DMS114 treated with DMSO at 0.1 percent for 48 hours (cell line): ENCODE results near the gene APOBEC3B.
"Not testable (repeated sequence)": the region's sequence is repeated elsewhere in the genome, so short reads cannot be mapped to it uniquely, and the experiment has no call there.

Experiments used
- DNase-seq: peaks from one replicate; lab custom pipeline; 2025; ENCODE audit not compliant: unreplicated experiment; lab: John Stamatoyannopoulos, UW

Gene APOBEC3B

DNA sequence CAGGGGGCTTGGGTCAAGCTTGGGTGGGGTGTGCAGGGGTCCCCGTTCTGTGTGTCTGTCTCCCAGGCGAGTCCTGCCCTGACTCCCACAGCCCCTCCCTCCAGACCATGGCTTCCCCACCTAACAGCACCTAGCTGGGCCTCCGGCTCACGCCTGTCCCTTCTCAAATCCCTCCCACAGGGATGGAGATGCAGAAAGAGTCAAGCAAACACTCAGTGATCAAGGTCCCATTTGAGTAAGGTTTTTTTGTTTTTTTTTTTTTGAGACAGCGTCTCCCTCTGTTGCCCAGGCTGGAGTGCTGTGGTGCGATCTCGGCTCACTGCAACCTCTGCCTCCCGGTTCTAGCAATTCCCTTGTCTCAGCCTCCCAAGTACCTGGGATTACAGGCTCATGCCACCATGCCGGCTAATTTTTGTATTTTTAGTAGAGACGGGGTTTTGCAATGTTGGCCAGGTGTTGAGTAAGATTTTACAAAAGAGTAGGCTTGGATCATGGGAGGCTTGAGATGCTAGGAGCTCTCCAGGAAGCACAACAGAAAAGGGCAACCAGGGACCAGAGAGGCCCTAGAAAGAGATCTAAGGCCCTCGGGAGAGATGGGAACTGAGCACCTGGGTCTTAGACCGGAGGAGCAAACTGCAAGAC, 44.5 kb downstream of the APOBEC3B start:
- no peak for DNase-seq

DNA sequence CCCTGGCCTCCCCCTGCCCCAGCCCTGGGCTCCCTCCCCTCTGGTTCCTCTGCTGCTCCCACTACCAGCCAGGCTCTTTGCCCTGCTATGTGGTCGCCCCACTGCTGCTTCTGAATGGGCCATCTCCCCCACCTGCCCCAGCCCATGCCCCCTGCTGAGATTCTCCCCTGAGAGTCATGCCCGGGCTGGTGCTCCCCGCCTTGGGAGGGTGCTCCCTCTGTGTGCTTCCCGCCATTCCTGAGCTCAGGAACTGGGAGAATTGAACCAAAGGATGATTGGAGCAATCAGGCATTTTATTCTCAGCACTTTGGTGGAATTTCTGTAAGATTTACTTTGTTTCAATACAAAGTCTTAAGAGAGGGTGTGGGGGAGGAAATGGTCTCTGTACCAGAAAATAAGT, 45.6 kb downstream of the APOBEC3B start:
- DNase-seq = no peak

DNA sequence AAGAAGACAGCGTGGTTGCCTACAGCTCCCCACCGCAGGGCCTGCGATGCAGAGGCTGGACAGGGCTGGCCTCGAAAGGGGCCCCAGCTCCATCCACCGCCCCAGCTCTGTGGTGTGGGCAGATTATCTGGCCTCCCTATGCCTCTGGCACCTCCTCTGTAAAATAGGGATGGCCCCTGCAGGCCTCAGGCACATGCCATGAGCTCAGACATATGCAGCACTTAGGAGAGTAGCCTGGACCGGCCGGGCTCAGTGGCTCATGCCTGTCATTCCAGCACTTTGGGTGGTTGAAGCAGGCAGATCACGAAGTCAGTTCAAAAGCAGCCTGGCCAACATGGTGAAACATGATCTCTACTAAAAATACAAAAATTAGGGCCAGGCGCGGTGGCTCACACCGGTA, 46.1 kb downstream of the APOBEC3B start:
- no peak for DNase-seq

DNA sequence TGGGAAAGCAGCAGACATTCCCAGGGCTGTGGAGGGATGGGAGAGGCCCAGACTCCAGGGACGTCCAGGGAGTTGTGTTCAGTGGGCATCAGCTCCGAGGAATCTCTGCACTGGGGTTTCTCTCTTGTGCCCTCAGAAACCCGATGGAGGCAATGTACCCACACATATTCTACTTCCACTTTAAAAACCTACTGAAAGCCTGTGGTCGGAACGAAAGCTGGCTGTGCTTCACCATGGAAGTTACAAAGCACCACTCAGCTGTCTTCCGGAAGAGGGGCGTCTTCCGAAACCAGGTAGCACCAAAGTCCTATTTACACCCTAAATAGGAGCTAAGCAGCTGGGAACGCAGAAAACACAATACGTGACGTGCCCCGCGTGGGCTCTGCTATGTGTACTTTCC, 47.1 kb downstream of the APOBEC3B start:
- no peak for DNase-seq

DNA sequence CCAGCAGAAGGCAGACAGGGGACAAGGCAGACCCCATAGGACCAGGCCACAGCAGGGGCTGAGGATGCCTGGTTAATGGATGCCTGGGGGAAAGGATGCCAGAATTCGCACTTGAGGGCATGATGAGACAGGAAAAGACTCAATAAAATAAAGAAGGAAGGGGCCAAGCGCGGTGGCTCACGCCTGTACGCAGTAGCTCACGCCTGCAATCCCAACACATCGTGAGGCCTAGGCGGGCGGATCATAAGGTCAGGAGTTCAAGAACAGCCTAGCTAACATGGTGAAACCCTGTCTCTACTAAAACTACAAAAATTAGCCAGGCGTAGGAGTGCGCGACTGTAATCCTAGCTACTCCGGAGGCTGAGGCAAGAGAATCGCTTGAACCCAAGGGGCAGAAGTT, 48.6 kb downstream of the APOBEC3B start:
- no peak for DNase-seq

DNA sequence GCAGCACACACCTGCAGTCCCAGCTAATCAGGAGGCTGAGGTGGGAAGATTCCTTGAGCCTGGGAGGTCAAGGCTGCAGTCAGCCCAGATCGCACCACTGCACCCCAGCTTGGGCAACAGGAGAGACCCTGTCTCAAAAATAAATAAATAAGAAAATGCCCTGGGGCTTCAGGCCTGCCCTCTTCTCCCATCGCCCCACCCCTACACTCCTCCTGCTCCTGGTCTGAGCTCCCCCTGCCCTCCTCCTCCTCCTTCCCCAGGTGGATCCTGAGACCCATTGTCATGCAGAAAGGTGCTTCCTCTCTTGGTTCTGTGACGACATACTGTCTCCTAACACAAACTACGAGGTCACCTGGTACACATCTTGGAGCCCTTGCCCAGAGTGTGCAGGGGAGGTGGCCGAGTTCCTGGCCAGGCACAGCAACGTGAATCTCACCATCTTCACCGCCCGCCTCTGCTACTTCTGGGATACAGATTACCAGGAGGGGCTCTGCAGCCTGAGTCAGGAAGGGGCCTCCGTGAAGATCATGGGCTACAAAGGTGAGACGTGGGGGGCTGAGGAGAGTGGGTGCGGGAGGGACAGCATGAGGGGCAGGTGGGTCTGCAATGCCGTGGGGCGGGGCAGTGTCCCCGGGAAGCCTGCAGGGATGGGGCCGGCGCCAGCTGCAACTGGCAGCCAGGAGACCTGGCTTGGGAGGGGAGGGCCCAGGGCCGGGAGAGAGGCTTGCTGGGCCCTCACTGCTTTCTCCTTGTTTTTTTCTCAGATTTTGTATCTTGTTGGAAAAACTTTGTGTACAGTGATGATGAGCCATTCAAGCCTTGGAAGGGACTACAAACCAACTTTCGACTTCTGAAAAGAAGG, 49.5 kb downstream of the APOBEC3B start:
- DNase-seq = not testable (repeated sequence)

DNA sequence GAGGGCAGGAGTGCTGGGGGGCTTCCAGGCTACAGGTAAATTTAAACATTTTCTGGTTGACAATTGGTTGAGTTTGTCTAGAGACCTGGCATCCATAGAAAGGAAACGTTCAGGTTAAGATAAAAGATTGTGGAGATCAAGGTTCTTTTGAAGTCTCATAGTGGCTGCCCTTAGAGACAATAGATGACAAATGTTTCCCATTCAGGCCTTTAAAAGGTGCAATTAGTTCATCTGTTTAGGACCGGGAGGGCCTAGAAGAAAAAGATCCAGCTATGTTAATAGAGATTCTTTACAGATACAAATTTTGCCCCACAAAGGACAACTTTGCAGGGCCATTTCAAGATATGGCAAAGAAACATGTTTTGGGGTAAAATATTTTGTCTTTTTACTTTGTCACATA, 54.9 kb downstream of the APOBEC3B start:
- not testable (repeated sequence) for DNase-seq

DNA sequence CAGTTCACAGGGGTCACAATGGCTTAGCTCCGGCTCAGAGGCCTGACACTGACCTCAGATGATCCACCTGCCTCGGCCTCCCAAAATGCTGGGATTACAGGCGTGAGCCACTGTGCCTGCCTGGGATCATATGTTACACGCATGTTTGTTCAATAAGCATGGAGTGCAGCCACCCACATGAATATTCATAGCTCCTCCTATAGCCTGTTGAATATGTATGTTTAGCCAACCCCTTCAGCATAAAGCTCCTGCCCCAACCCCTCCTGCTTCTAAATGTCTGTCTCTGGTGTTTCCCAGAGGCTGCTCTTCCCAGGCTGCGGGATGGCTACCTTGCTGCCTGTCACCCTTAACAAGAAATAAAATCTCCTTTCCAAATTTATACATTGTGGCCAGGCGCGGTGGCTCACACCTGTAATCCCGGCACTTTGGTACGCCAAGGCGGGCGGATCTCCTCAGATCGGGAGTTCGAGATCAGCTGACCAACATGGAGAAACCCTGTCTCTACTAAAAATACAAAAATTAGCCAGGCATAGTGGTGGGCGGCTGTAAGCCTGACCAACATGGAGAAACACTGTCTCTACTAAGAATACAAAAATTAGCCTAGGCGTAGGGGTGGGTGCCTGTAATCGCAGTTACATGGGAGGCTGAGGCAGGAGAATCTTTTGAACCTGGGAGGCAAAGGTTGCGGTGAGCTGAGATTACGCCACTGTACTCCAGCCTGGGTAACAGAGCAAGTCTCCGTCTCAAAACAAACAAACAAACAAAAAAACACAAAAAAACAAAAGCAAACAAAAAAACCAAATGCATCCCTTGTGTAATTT, 57.4 kb downstream of the APOBEC3B start:
- no peak for DNase-seq

DNA sequence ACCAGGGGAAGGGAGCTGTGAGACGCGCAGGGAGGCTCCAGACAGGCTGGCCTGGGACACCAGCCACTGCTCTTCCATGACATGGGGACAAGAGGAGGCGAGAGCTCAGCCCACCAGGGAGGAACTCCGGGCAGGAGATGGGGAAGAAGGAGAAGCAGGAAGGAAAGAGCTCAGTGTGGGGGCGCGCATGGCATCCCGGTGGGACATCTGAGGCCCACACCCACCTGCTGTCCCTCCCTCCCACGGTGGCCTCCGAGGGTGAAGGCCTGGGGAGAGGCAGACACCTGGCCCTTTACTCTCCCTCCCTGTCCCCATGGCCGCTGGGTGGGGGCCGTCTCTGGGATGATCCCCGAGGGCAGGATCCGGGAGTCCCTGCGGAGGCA, 58.0 kb downstream of the APOBEC3B start:
- DNase-seq = not testable (repeated sequence)

DNA sequence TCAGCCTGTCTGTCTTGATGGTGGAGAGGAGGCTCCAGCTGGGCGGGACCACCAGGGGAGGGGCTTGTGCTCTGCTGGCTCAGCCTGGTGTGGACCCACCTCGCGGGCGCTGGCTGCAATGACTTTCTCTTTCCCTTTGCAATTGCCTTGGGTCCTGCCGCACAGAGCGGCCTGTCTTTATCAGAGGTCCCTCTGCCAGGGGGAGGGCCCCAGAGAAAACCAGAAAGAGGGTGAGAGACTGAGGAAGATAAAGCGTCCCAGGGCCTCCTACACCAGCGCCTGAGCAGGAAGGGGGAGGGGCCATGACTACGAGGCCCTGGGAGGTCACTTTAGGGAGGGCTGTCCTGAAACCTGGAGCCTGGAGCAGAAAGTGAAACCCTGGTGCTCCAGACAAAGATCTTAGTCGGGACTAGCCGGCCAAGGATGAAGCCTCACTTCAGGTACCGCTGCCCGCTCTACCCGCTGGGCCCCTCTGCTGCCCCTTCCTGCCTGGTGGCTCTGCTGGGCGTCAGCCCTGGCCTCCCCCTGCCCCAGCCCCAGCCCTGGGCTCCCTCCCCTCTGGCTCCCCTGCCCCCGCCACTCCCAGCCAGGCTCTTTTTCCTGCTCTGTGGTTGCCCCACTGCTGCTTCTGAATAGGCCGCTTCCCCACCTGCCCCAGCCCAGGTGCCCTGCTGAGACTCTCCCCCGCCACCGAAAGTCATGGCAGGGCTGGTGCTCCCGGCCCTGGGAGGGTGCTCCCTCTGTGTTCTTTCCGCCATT, 58.6 kb downstream of the APOBEC3B start, which contains the start of gene APOBEC3F:
APOBEC3F (plus strand) TSS at position 327 of the 759 bp plus-strand sequence; CDS start at position 424, 97 bp downstream.
- peak; percentile 30 for DNase-seq

DNA sequence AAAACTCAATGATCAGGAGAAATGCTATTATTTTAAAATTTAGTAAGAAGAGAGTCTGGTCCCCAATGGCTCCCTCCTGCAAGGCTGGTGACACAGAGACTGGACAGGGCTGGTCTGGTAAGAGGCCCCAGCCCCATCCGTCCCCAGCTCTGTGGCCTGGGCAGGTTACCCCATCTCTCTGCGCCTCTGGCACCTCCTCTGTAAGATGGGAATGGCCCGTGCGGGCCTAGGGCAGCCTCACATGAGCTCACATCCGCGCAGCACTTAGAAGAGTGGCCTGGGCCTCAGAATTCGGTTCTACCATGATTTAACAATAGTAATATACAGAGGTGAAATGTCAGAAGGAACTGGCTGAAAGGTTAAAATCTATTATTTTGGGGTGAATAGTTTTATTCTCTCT, 59.8 kb downstream of the APOBEC3B start:
- no peak for DNase-seq
